Kidney (tissue), 14 donors: Measurements from ENCODE around the gene HSD17B13. TPM values are rescaled to one million over a fixed set of nuclear protein-coding genes. Genes with fewer than 3 reads are reported as not detected.

Experiments used
- DNase-seq, 5 donors: peaks; one replicate each; pipeline ENCODE4 v3.0.0-alpha.2; 2013 to 2020
- FAIRE-seq: peaks from 2 replicates; lab custom pipeline; 2012; peaks lifted over from hg19 to GRCh38; lab: Jason Lieb, UNC
- H3K27ac ChIP-seq, 2 donors: one replicate each; pipeline ENCODE4 v1.7.0; 2013; ENCODE audit warnings: low read depth in 2 of 2, low read length in 2 of 2, inconsistent platforms in 1 of 2
- H3K27me3 ChIP-seq: one replicate; pipeline ENCODE4 v1.7.1; 2013; ENCODE audit warnings: low read length, inconsistent platforms; ENCODE audit not compliant: control insufficient read depth, insufficient read depth
- H3K36me3 ChIP-seq, 3 donors: one replicate each; pipeline versions ENCODE4 v1.7.0 to v1.7.1; 2013; ENCODE audit warnings: low read length in 3 of 3, control low read depth in 1 of 3, inconsistent platforms in 1 of 3; ENCODE audit not compliant: insufficient read depth in 3 of 3, control insufficient read depth in 2 of 3
- H3K4me1 ChIP-seq, 3 donors: one replicate each; pipeline versions ENCODE4 v1.7.0 to v1.7.1; 2013; ENCODE audit warnings: low read length in 3 of 3, inconsistent platforms in 1 of 3, low read depth in 1 of 3; ENCODE audit not compliant: control insufficient read depth in 2 of 3, insufficient read depth in 2 of 3
- H3K4me3 ChIP-seq, 3 donors: one replicate each; pipeline versions ENCODE4 v1.7.0 to v1.8.1; 2013; ENCODE audit warnings: low read length in 3 of 3, control low read depth in 1 of 3, inconsistent platforms in 1 of 3
- H3K9ac ChIP-seq, 3 donors: one replicate each; pipeline versions ENCODE4 v1.7.0 to v1.7.1; 2013; ENCODE audit warnings: low read length in 3 of 3, control low read depth in 1 of 3, inconsistent platforms in 1 of 3
- H3K9me3 ChIP-seq, 3 donors: one replicate each; pipeline versions ENCODE4 v1.7.0 to v1.7.1; 2013; ENCODE audit warnings: low read length in 3 of 3, control low read depth in 1 of 3, inconsistent platforms in 1 of 3; ENCODE audit not compliant: control insufficient read depth in 2 of 3, insufficient read depth in 1 of 3
- intact Hi-C: fragments of 100-400 bp; cut with DNase I; formaldehyde crosslinking; loops from one replicate; pipeline ENCODE4 v1.11.1; 2022
- polyA plus RNA-seq: library from polyadenylated mRNA; stranded (reverse); fragments of 350-450 nt; fragmentation: Illumina TruSeq; extraction: RNeasy Lipid Tissue Mini Kit (QIAGEN cat#74804); gene quantifications from one replicate; pipeline ENCODE4 v1.2.3, GENCODE V29; 2014; ENCODE audit warnings: low read depth, low replicate concordance; ENCODE audit not compliant: insufficient read depth
- total RNA-seq: library from RNA; stranded (reverse); fragmentation: NEBNext Ultra II Directional; extraction: Animal tissue kit (Norgen Biotek cat#: 25700); gene quantifications from one replicate; pipeline ENCODE4 v1.2.1, GENCODE V29; 2021
- TF ChIP-seq, protein P1 (sequence below): IDR thresholded peaks from 3 replicates; pipeline ENCODE4 v1.5.1; 2012; ENCODE audit warnings: mild to moderate bottlenecking, moderate library complexity, borderline replicate concordance; ENCODE audit not compliant: insufficient read depth; ENCODE audit errors: extremely low read depth
- donor health status: control.
- donor health status: control.
- donor health status: control.
- donor health status: control.
- donor health status: control.
- donor health status: DM: yes; HTN: yes; CAD: no.
- donor health status: Normal renal cell carcinoma (clear cell type).

Gene HSD17B13
- total and polyA plus RNA-seq, 2 donors from 2014 or later, result not detected

DNA sequence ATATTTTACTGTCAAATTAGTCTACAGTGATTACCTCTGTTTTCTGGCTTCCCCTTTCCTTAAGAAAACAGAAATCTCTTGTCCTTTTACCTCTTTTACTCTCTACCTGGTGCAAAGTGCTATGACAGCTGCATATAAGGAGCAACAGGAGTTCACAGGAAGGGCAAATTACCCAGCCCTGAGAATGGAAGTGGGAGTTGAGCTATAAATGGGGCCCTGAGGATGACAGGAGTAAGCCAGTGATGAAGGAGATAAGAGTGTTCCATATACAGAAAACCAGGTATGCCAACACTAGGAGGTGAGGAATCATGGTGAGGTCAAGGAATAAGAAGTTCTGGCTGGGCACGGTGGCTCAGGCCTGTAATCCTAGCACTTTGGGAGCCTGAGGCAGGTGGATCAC is 4.5 kb upstream of the HSD17B13 start:
- no peak for FAIRE-seq
- no peak overlapping the region for H3K4me3 ChIP-seq
- intact Hi-C loops, result no loop called here

DNA sequence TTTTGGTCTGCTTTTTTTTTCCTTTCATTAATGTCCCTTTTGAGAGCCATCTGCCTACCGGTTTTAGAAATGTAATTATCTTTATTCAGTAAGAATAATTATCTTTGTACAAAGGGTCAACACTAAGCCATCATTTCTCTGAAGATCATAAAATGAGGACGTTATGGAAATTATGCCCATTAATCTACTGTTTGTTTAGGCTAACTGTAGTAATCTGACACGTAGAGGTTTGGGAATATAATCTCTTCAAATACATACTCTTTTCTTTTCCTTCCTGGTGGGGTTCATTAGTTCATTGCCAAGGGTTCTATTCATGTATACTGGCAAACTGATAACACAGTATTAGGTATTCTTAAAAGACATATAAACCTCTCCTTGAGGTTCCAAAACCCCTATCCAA is 3.8 kb upstream of the HSD17B13 start:
- intact Hi-C loops, result no loop called here
- H3K27ac ChIP-seq, result no peak overlapping the region
- H3K9me3 ChIP-seq, result no peaks in the 10 kb centered on the region
- DNase-seq, result no peak
- H3K36me3 ChIP-seq, result no peaks in the 10 kb centered on the region
- H3K4me3 ChIP-seq, result no peak overlapping the region
- no peak overlapping the region for H3K9ac ChIP-seq
- no peaks in the 10 kb centered on the region for H3K4me1 ChIP-seq
- no peaks in the 10 kb centered on the region for H3K27me3 ChIP-seq
- TF ChIP-seq, protein P1, sequence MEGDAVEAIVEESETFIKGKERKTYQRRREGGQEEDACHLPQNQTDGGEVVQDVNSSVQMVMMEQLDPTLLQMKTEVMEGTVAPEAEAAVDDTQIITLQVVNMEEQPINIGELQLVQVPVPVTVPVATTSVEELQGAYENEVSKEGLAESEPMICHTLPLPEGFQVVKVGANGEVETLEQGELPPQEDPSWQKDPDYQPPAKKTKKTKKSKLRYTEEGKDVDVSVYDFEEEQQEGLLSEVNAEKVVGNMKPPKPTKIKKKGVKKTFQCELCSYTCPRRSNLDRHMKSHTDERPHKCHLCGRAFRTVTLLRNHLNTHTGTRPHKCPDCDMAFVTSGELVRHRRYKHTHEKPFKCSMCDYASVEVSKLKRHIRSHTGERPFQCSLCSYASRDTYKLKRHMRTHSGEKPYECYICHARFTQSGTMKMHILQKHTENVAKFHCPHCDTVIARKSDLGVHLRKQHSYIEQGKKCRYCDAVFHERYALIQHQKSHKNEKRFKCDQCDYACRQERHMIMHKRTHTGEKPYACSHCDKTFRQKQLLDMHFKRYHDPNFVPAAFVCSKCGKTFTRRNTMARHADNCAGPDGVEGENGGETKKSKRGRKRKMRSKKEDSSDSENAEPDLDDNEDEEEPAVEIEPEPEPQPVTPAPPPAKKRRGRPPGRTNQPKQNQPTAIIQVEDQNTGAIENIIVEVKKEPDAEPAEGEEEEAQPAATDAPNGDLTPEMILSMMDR, result no peak
- FAIRE-seq, result no peak

More for the DNA sequence above, 4.5 kb upstream of the HSD17B13 start:
- Histone ChIP-seq H3K27me3 (no peaks in the 10 kb centered on the region), H3K4me1 (no peaks in the 10 kb centered on the region), H3K9ac (no peak overlapping the region), H3K27ac (no peak overlapping the region), H3K9me3 (no peaks in the 10 kb centered on the region), H3K36me3 (no peaks in the 10 kb centered on the region)
- TF ChIP-seq, protein P1, result no peak
- no peak for DNase-seq

DNA sequence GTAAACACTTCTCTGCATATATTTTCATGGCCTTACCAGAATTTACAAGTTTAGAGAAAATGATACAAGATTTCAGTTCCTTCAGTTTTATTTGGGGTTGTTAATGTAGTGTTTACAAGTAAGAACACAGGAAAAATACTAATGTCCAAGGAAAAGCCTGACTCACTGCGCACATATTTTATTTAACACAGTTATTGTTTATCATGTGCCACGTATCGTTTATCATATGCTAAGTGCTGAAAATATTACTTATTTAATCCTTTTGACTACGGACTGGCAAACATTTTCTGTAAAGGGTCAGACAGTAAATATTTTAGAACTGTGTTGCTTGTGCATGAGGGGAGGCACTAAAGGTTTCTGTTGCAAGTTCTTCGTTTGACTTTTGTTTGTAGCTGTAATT is 794 bp downstream of the HSD17B13 start:
- DNase-seq (no peak), FAIRE-seq (no peak)
- Histone ChIP-seq H3K4me3 (no peak overlapping the region), H3K9me3 (no peaks in the 10 kb centered on the region), H3K36me3 (no peaks in the 10 kb centered on the region), H3K4me1 (no peaks in the 10 kb centered on the region), H3K27ac (no peak overlapping the region), H3K9ac (no peak overlapping the region), H3K27me3 (no peaks in the 10 kb centered on the region)
- TF ChIP-seq, protein P1, result no peak
- intact Hi-C loops, result no loop called here

DNA sequence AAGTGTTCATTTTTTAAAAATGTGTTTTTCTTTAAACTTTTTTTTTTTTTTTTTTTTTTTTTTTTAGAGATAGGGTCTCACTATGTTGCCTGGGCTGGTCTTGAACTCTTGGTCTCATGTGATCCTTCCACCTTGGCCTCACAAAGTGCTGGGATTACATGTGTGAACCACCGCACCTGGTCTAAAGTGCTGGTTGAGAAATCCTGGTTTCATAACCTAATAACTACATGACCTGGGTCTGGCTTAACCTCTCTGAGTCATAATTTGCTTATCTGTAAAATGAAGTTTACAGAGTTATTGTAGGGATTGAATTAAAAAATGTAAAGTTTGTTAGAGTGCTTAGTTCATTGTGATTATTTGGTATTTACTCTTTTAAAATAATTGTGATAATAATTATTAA is 5.2 kb downstream of the HSD17B13 start:
- H3K4me3 ChIP-seq, result no peak overlapping the region
- H3K27me3 ChIP-seq, result no peaks in the 10 kb centered on the region
- TF ChIP-seq, protein P1, result no peak
- FAIRE-seq (peak; percentile 21), DNase-seq (no peak)
- H3K27ac ChIP-seq, result no peak overlapping the region
- intact Hi-C loops, result no loop called here
- no peaks in the 10 kb centered on the region for H3K9me3 ChIP-seq
- H3K4me1 ChIP-seq, result no peaks in the 10 kb centered on the region
- H3K9ac ChIP-seq, result no peak overlapping the region
- no peaks in the 10 kb centered on the region for H3K36me3 ChIP-seq
